GM19468 (cell line): Measurements from ENCODE around the gene BARHL2.

Experiments used
- ATAC-seq: cut with Tn5 transposase; IDR thresholded peaks from one replicate; pipeline ENCODE4 v1.9.1; 2021; ENCODE audit warnings: mild to moderate bottlenecking, moderate library complexity, moderate number of reproducible peaks; ENCODE audit not compliant: unreplicated experiment; ENCODE audit errors: extremely low read depth

Gene BARHL2

DNA sequence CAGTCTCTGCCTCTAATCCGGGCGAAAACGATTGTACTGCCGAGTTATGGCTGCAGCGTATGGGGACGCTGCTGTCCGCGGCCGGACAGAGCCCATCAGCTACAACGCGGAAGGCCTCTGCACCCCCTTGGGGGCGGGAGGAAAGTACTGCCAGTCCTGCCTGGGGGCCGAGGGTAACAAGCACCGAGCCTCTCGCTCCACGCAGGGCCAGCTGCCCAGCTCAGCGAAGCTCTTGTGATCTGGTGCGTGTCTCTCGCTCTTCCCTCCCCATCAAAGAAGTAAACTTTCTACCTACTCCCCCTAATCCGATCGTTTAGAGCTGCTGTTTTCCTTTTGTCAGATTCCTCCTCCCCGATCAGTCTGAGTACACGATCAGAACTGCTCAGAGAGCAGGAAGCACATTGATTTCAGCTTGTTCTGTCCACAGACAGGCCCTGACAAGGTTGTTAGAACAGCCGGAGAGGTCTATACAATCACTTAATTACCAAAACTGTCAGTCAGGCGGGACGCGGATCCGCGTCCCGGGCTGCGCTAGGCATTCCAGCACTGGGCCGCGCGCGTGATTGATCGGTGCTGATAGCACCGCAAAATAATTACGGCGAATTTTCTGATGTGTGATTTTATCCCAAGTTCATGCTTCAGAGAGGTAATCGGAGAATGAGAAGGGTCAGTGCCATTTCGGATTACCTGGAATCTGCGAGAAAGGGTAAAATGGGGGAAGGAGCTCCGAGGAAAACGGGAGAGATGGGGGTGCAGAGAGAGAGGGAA is 8.7 kb upstream of the BARHL2 start:
- no peak for ATAC-seq

DNA sequence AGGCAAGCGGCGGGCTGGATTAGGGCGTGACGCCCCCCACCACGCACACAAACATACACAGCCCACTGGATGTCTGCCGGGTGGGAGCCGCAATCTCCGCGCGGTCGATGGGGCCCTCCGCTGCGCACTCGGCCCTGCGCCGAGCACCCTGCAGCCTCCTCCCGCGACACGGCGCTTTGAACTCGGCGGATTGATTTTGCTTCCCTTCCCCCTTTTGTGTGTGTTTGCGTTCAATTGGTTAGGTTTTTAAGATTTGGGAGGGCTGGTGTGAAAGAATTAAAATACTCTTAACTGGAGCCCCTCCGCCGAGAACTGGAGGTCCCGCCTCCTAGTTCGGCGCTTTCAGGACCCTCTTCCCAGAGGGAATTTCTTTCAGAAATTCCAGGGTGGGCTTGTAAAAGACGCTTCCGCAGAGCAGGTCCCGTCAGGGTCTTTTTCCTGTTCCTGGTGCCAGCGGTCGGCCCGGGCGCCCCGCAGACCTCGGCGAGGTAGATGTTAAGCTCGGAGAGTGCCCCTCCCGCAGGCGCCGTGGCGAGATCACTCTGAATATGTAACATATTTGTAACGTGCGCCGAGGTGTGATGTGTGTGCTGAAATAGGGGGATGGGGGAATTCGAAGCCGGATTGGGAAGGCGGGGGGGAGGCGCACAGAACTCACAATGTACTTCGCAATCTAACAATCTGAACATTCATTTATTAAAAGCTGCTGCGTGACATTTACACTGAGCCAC is 8.0 kb upstream of the BARHL2 start:
- ATAC-seq = no peak

DNA sequence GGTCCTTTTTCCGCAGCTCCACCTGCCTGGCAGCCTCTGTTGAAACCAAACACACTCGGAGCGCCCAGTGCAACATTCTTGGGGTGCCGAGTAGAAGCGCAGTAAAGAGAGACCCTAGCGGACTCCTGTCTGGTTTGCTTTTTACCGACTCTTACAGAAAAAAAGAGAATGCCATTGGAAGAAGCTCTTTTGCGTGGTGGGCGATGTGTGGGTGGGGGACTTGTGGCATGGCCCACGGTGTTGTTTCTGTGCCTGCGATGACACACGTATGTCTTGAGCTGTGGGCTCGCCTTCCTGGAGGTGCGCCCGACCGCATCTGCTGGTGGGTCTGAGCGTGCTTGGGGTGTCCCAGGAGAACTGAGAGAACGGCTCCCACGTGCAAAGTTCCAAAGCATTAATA is 7.3 kb upstream of the BARHL2 start:
- ATAC-seq = no peak

DNA sequence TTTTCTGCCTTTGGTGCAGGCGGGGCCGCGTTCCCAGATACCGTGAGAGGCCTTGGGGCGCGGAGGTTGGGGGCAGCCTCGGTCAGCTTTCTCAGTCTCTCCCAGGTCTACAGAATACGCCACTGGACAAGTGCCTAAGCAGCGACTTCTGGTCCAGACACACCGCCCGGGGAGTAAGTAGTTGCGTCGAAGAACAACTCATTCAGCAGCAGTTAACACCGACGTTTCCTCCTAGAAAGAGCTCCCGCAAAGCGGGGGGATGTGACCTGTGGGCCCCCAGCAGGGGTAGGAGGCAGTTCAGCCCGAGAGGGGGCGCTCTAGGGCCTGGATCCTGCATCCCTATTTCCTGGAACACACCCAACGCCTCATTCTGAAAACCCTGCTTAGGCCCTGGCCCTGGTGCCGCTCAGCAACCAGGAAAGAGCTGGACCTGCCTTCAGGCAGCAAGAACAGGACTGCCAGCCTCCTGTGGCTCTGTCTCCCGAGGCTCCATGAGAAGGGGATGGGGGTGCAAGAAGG is 6.5 kb upstream of the BARHL2 start:
- no peak for ATAC-seq

DNA sequence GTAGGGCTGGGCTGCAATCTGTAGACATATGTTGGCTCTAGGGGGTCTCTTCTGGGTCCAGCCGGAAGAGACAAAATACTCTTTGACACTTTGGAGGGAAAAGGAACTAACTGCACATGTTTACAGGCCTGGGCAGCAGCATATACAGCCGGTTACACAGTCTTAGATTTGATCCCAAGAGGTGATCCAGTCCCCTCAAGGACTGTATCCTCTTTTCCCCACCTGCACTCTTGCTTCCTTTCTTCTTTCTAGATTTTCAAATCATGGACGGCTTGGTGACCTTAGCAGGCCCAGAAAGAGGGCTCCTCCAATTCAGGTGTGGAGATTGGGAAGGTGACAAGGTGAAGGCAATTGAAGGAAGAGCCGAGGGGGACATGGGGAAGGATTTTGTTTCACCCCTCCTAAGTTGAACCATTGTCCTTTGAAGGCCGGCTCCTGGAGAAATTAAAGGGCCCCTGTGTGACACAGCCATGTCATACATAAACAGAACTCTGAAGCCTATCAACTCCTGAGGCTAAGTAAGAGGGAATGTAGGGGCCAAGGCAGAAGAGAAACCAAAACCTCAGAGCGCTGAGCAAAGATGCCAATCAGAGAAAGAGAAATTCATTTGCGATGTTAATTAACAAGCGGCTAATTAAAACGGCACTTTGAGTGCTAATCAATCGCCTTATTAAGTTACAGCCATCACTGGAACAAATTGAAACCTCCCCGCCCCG is 5.9 kb upstream of the BARHL2 start:
- ATAC-seq = no peak

DNA sequence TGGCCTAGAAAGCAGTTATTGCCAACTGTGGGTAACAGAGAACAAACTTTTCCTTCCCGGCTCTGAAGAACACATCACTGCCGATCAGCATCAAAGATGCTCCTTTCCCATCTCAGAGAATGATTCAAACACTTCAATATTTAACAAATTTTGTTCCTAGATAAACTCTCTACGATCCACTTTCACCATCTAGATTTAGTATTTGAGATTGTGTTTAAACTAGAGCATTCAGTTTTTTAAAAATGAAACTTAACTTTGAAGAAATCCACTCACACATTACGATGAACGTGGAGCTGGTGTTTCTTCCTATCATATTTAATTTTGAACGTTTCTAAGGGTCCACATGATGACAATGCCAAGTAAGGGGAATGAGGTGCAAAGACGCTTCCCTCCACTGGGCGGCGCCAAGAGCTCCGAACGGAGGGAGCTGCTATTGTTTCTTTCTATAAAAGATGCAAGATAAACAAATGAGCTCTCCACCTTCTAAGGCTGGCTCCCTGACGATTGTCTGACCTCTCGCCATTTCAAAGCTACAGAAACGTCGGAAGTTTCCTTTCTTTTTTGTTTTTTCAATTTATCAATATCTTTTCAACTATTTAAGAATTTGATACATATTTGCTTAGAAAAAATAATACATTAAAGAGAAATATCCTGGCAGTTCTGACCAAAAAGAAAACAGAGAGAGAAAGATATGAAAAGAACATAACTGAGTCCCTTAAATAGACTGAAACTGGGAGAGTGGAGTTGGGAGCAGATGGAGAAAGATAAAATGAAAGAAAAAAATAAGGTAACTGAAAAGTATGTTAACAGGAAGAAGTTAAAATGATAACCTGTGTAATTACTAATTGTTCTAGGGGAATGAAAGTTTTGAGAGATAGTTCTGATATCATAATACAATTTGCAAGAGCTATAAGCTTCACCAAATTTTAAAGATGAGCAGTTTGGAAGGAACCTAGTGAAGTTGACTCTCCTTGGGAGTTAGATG is 4.4 kb upstream of the BARHL2 start:
- no peak for ATAC-seq

DNA sequence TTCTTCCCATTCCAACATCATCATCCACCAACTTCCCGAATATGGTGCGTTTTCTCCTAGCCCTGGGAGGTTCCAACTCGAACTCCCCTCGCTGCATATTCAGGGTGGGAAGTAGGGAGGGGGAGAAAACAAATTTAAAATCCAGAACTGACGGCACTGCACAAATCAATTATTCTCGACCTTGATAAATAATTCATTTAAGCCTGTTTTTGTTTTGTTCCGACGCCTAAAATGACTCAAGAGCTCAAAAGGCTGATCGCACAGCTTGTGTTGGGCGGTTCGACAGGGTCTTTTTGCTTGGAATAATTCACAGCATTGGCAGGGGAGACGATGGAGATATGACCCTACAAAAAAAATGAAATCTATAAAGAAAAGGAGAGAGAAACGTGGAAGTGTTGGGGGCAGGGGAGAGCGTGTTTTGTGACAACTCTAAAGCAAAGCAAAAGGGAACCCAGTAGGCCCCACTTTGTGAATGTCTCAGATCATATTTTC is 3.1 kb upstream of the BARHL2 start:
- ATAC-seq = no peak

DNA sequence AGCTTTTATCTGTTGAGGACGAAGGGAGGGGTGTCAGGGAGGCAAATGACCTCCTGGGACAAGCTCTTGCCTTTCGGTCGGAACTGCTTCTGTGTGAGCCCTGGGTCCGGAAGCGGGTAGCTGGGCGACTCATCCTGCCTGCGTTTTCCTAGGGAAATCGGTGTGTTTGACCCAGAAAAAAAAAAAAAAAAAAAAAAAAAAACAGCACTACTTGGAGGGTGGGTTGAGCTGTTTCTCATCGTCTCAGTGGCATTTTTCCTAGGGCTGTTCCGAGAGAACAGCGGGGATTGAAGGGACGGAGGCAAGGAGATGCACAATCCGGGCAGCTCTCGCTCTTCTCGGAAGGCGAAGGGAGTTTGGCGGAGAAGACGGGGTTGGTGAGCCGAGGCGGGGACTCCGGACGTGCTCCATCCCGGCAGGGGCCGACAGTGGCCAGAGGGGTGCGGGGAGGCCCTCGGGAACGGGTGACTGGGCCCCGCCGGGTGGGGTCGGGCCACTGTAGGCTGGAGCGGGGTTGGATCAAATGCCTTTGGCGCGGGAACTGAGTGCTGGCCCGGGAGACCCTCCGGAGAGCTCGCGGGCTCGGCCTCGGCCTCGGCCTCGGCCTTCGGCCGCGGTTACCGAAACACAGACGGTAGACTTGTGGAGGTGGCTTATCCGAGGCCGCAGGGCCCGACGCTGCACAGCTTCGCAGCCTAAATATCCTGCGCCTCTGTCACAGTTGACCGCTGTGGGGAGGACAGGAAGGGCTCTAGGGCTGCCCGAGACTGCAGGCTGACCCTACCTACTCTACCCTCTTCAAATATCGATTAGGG is 2.4 kb upstream of the BARHL2 start:
- no peak for ATAC-seq

DNA sequence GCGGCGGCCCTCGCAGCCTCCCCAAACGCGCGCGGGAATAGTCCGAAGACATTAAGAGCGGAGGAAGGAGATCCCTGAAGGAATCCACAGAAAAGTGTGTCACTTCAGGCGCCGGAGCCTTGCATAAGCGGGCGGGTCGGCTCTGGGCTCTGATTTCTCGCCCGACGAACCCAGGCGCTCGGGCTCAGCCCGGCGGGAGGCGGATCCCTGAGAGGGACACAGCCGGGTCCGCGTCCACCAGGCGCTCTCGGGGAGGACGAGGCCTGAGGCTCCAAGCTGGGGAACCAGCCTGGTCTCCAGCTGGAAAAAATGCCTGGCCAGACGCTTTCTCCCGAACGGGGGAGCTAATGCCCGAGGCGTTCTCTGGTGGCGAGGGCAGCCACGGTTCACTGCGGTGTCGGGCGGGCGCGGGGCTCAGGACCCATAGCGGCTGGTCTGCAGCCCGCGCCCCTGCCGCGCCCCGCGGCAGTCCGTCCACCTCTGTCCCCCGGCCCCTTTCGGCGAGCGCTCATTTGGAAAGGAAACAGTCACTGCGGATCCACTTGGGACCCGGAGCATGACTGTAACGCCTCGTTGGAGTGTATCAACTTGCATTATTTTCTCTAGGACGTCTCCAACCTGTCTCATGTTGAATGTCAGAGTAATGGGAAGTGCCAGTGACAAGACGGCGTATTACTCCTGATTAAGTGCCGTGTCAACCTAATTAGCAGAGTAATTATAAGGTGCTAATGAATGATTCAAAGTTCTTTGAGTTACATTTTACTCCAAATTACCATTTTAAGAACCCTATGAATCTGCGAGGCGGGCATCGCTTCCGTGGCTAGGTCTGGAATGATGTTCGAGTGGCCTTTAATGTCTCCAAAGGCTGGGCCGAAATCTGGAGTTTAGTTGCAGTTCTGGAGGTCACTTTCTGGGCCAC is 1.6 kb upstream of the BARHL2 start:
- ATAC-seq = no peak

DNA sequence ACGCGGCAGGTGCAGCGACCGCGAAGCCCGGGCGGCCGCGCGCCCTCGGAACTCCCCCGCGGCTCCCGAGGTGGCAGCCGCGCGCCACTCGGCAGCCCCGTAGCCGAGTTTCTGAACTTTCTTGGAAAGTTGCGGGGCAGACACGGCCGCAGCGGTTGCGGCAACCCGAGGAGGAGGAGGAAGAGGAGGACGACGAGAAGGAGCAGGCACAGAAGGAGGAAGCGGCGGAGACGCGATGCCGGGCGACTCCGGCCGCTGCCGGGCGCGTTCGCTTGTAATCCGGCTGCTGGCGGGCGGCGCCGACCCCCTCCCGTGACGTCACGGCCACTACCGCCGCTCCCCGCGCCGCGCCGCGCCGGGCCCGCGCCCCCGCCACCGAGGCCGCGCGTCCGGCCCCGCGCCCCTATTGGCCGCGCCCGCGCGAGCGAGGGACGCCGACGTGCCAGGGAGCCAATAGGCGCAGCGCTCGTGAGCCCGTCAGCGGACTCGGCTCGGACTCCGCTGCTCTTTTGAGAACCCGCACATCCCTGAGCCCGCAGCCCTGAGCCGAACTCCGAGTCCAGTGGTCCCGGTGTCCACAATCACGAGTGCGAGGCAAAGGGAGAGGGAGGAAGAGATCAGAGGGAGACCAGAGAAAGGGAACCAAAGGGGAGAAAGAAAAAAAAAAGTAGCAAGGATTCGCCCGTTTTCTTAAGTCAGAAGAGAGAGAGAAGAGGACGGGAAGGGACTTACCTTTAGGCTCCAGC is 736 bp upstream of the BARHL2 start:
- ATAC-seq = no peak

DNA sequence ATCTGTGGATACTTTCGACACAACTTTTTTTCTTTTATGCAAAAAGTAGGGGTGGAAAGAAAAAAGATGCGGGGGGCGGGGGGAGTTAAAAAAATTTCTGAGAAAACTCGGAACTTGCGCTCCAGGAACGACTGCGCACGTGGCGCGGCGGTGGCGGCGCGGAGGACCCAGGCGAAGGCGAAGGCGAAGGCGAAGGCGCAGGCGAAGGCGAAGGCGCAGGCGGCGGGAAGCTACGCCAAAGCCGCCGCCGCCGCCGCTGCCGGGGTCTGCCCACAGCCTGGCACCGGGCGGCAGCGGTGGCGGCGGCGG is 208 bp upstream of the BARHL2 start:
- no peak for ATAC-seq

DNA sequence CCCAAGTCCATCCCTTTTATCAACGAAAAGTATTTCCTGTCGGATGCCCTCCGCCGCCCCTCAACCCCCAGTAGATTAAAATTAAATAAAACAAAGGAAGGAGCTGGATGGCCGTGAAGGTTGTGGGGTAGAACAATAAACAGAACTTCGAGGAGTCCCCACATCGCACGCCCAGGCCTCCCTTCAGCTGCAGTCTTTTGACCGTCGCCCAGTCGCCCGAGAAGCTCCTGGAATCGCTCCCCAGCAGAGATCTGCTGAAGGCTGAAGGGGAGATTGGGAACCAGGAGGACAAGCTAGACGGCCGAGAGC is 905 bp downstream of the BARHL2 start:
- ATAC-seq = no peak

DNA sequence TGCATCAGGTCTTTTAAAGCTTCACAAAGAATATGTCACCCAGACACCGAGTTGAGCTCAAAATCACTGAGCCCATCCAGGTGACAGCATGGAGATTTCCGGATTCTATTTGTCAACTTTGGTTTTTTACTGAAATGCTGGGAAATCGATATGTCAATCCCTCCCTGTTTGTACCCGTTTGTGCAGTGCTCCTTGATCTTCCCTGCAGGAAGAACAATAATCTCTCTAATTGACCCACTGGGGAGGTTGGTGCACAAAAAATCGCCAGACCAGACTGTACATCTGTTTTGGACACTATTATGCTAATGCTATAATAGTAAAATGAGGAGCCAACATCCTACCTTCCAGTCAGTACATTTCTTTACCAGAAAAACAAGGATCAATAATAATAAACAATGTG is 1.8 kb downstream of the BARHL2 start:
- ATAC-seq = no peak

DNA sequence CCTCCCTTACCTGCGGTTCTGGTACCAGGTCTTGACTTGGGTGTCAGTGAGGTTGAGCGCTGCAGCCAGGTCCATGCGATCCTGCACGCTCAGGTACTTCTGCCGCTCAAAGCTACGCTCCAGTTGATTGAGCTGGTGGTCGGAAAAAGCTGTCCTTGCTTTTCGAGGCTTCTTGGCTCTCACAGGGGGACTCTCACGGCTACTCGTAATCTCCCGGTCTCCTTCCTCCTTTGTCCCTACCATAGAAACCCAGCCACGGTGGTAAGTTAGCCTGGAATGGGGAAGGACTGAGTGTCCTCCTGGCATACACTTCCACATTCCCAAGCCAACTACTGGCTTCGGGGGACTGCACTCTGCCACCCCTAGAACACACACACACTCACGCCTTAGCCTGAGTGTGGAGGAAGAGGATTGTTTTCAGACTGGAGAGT is 2.6 kb downstream of the BARHL2 start:
- no peak for ATAC-seq

DNA sequence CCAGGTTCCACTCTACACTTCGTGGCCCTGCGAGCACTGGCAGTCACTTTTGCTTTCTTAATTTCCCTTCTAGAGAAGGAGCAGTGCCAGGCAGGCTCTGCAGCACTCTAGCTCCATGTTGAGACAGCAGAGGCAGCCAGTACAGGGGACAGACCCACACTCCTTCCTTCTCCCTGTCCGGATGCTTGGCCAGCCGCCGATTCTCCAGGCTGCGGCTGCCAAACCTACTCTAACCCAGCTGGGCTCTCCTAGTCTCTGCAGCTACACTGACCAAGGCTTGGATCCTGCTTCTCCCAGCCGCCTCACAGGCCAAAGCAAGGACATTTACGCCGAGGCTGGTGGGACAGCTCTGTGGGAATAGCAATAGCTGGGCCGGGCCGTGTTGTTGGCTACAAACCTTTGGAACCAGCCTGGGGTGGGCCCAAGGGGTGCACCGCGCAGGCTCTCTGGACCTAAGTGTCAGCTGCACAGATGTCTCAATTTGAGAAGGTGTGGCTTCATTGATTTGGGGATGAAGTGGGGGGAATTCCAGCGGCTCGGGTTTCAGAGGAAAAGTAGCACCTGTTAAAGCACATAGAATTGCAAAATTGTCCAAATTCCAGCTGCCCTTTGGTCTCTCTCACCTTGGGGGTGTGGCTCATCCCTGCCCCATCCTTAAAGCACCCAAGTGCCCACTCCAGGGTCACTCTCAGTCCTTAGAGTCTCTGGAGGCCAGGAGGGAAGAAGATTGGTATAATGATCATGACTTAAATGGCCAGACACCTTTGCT is 3.2 kb downstream of the BARHL2 start:
- no peak for ATAC-seq

DNA sequence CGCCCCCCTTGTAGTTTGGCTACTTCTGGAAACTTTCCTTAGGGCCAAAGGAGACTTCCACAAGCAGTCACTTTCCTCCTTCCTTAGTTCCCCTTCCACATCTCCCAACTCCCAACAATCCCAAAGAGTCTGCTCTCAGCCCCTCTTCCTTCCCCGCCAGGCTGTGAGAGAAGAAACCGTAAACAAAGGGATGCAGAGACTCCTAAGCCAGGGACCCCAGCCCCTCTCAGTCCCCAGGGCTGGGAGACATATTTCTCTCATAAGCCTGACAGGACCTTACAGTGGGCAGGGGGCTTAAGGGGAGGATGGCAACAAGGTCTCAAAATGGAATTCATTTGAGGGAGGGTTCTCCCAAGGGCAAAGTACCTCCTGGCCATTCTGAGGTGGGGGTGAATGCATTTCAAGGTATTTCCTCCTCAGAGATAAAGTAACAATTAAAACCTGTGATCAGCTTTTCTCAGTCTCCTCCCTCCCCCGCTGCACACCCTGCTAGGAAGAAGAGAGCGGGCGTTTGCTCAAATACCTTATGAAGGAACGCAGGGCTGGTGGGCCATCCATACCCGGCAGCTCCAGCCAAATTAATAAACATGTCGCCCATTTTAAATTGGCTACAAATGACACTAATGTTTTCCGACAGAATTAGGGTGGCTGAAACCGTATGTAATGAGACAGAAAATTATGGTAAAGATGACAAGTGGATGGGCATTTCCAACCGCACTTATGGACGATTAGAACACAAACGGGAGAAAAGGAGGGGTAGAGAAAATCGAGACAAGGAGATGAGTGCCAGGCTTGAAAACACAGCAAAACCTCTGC is 4.0 kb downstream of the BARHL2 start:
- ATAC-seq = no peak
